ENCODE data around the gene NAA40. TPM values are rescaled to one million over a fixed set of nuclear protein-coding genes. Genes with fewer than 3 reads are reported as not detected.

NAA40 gene
- total and polyA plus RNA-seq, 2 of the 13 experiments (the other 11 are each of a cell fraction or from before 2014, with no cell fraction given) = 11.1 to 17.9 TPM

GRCh38 chr11:63986156-63986931 lies 47.5 kb downstream of the NAA40 start, which contains the start of gene OTUB1 (continued):
- peak; percentile 79; the same call in 1 of the 2 replicates for TF ChIP-seq HES4 (CRISPR knock-in tag; IDR thresholded peaks at IDR 0.05; ENCODE audit: borderline replicate concordance)
- no peak for TF ChIP-seq ZNF878 (CRISPR knock-in tag; IDR thresholded peaks at IDR 0.05)
- TF ChIP-seq ZNF510 (CRISPR knock-in tag; IDR thresholded peaks at IDR 0.05; ENCODE audit: low read depth) = 0 out of 2 replicates have a peak, but pooled peaks have one; percentile 50
- no peak for TF ChIP-seq SRSF9 (IDR thresholded peaks at IDR 0.05; ENCODE audit: borderline replicate concordance, insufficient read depth, low read depth, low read length, poor library complexity, severe bottlenecking)
- TF ChIP-seq STAT6 (CRISPR knock-in tag; IDR thresholded peaks at IDR 0.05; ENCODE audit: borderline replicate concordance) = no peak
- no peak; the same call in 1 of the 2 replicates for TF ChIP-seq ZBTB38 (CRISPR knock-in tag; IDR thresholded peaks at IDR 0.05)
- TF ChIP-seq ZFP41 (CRISPR knock-in tag; IDR thresholded peaks at IDR 0.05; ENCODE audit: borderline replicate concordance) = no peak
- TF ChIP-seq SNAI1 (CRISPR knock-in tag; IDR thresholded peaks at IDR 0.05; ENCODE audit: borderline replicate concordance) = peak; percentile 95
- TF ChIP-seq ZNF256 (CRISPR knock-in tag; conservative IDR thresholded peaks at IDR 0.05) = 0 out of 2 replicates have a peak, but pooled peaks have one; percentile 48
- TF ChIP-seq RARG (CRISPR knock-in tag; IDR thresholded peaks at IDR 0.05; ENCODE audit: low read depth) = no peak
- peak; percentile 68; the same call in 1 of the 2 replicates for TF ChIP-seq ZBTB49 (CRISPR knock-in tag; IDR thresholded peaks at IDR 0.05; ENCODE audit: borderline replicate concordance)
- peak; percentile 85 for TF ChIP-seq MED13 (CRISPR knock-in tag; IDR thresholded peaks at IDR 0.05)
- TF ChIP-seq PBX2 (CRISPR knock-in tag; IDR thresholded peaks at IDR 0.05) = no peak
- TF ChIP-seq NR2F2 (IDR thresholded peaks at IDR 0.05; ENCODE audit: borderline replicate concordance, low read depth) = 0 out of 2 replicates have a peak, but pooled peaks have one; percentile 13
- peak; percentile 60 for TF ChIP-seq RXRB (CRISPR knock-in tag; IDR thresholded peaks at IDR 0.05; ENCODE audit: borderline replicate concordance)
- TF ChIP-seq SATB2 (CRISPR knock-in tag; IDR thresholded peaks at IDR 0.05) = peak; percentile 63; the same call in 1 of the 2 replicates
- TF ChIP-seq ELF3 (CRISPR knock-in tag; IDR thresholded peaks at IDR 0.05) = peak; percentile 86
- peak; percentile 49; the same call in 1 of the 2 replicates for TF ChIP-seq KLF11 (CRISPR knock-in tag; IDR thresholded peaks at IDR 0.05)
- TF ChIP-seq ZFP37 (CRISPR knock-in tag; IDR thresholded peaks at IDR 0.05; ENCODE audit: borderline replicate concordance) = 0 out of 2 replicates have a peak, but pooled peaks have one; percentile 80
- peak; percentile 51 for TF ChIP-seq HCFC1 (IDR thresholded peaks at IDR 0.05; ENCODE audit: low read depth, low read length)
- peak; percentile 45; the same call in 1 of the 2 replicates for TF ChIP-seq ZNF773 (CRISPR knock-in tag; IDR thresholded peaks at IDR 0.05; ENCODE audit: borderline replicate concordance)
- peak; percentile 91 for TF ChIP-seq ZNF766 (CRISPR knock-in tag; IDR thresholded peaks at IDR 0.05; ENCODE audit: borderline replicate concordance)
